ENCODE data around the gene EFCAB8.

Gene EFCAB8

DNA sequence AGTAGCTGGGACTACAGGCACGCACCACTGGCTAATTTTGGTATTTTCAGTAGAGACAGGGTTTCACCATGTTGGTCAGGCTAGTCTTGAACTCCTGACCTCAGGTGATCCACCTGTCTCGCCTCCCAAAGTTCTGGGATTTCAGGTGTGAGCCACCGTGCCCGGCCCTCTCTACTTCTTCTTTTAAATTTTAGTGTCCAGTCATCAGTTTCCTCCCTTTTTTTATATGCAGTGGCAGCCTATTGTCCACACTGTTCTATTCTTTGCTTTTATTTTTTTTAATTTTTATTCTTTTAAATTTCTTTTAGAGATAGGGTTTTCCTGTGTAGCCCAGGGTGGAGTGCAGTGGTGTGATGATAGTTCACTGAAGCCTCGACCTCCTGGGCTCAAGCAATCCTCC lies 12.3 kb downstream of the EFCAB8 start:
- Histone ChIP-seq H2AK5ac (ENCODE audit: low read length, severe bottlenecking) (no peak overlapping the region), H3K18ac (ENCODE audit: low read depth in 1 of 2, low read length in 2 of 2) (no peak overlapping the region), H3K36me3 (ENCODE audit: control insufficient read depth in 1 of 2, insufficient read depth in 2 of 2, low read depth in 1 of 2, low read length in 2 of 2) (no peaks in the 10 kb centered on the region), H3K27me3 (ENCODE audit: control insufficient read depth in 1 of 2, insufficient read depth in 1 of 2, low read length in 2 of 2) (no peaks in the 10 kb centered on the region), H2BK12ac (ENCODE audit: low read length in 2 of 2) (no peak overlapping the region), H3K4me3 (ENCODE audit: insufficient read depth in 1 of 2, low read depth in 1 of 2, low read length in 2 of 2) (no peak overlapping the region), H3K9me3 (ENCODE audit: control insufficient read depth, low read length) (no peaks in the 10 kb centered on the region), H4K91ac (ENCODE audit: low read length) (no peak overlapping the region), H2BK120ac (ENCODE audit: low read depth, low read length) (no peak overlapping the region), H3K4me1 (ENCODE audit: control insufficient read depth, insufficient read depth, low read depth, low read length) (no peaks in the 10 kb centered on the region), H3K9ac (ENCODE audit: low read length) (no peak overlapping the region), H3K4me2 (ENCODE audit: low read length, poor library complexity, severe bottlenecking) (no peak overlapping the region), H3K79me1 (replicated peaks; ENCODE audit: low read length, poor library complexity, severe bottlenecking) (no peaks in the 10 kb centered on the region), H3K4ac (ENCODE audit: low read depth in 1 of 2, low read length in 2 of 2) (no peak overlapping the region), H2BK15ac (ENCODE audit: low read depth, poor library complexity, severe bottlenecking) (no peak overlapping the region), H2AFZ (ENCODE audit: low read depth, low read length) (no peak overlapping the region), H3K23ac (ENCODE audit: low read length in 2 of 2) (no peak overlapping the region), H2BK5ac (ENCODE audit: low read depth, low read length, poor library complexity, severe bottlenecking) (no peak overlapping the region), H3K14ac (ENCODE audit: low read length in 2 of 2) (no peak overlapping the region), H3K27ac (ENCODE audit: low read length, poor library complexity, severe bottlenecking) (no peak overlapping the region), H4K8ac (ENCODE audit: low read length) (no peak overlapping the region)
- 89% methylated on average over 4 of the region's 5 CpGs for WGBS
- no peak for DNase-seq

- no peak overlapping the region for H4K91ac ChIP-seq (ENCODE audit: low read length)
- H3K79me1 ChIP-seq (replicated peaks; ENCODE audit: low read length, poor library complexity, severe bottlenecking), result no peaks in the 10 kb centered on the region
- H3K14ac ChIP-seq (ENCODE audit: low read length in 2 of 2), result no peak overlapping the region
- H2BK12ac ChIP-seq (ENCODE audit: low read length in 2 of 2), result no peak overlapping the region
- H3K36me3 ChIP-seq (ENCODE audit: control insufficient read depth in 1 of 2, insufficient read depth in 2 of 2, low read depth in 1 of 2, low read length in 2 of 2), result no peaks in the 10 kb centered on the region
- H3K4me1 ChIP-seq (ENCODE audit: control insufficient read depth, insufficient read depth, low read depth, low read length), result no peaks in the 10 kb centered on the region
- no peak overlapping the region for H3K4me3 ChIP-seq (ENCODE audit: insufficient read depth in 1 of 2, low read depth in 1 of 2, low read length in 2 of 2)
- H3K18ac ChIP-seq (ENCODE audit: low read depth in 1 of 2, low read length in 2 of 2), result peak overlapping the region in 1 of 2 experiments; percentile 6
- H3K9me3 ChIP-seq (ENCODE audit: control insufficient read depth, low read length), result no peaks in the 10 kb centered on the region
- no peak overlapping the region for H2BK120ac ChIP-seq (ENCODE audit: low read depth, low read length)
- no peak overlapping the region for H3K27ac ChIP-seq (ENCODE audit: low read length, poor library complexity, severe bottlenecking)
- H3K9ac ChIP-seq (ENCODE audit: low read length), result no peak overlapping the region
- no peak overlapping the region for H2AK5ac ChIP-seq (ENCODE audit: low read length, severe bottlenecking)
- no peak overlapping the region for H3K4ac ChIP-seq (ENCODE audit: low read depth in 1 of 2, low read length in 2 of 2)
- 88% methylated on average over 4 of the region's 4 CpGs for WGBS
- no peak overlapping the region for H3K4me2 ChIP-seq (ENCODE audit: low read length, poor library complexity, severe bottlenecking)
- H2BK5ac ChIP-seq (ENCODE audit: low read depth, low read length, poor library complexity, severe bottlenecking), result no peak overlapping the region
- H2AFZ ChIP-seq (ENCODE audit: low read depth, low read length), result no peak overlapping the region
- H2BK15ac ChIP-seq (ENCODE audit: low read depth, poor library complexity, severe bottlenecking), result no peak overlapping the region
- H3K27me3 ChIP-seq (ENCODE audit: control insufficient read depth in 1 of 2, insufficient read depth in 1 of 2, low read length in 2 of 2), result no peaks in the 10 kb centered on the region
- DNase-seq, result no peak
- no peak overlapping the region for H4K8ac ChIP-seq (ENCODE audit: low read length)
- H3K23ac ChIP-seq (ENCODE audit: low read length in 2 of 2), result no peak overlapping the region
Measured at GRCh38 chr20:32871627-32872160, 13.0 kb downstream of the EFCAB8 start.

GRCh38 chr20:32872266-32872665 lies 13.5 kb downstream of the EFCAB8 start:
- H3K36me3 ChIP-seq (ENCODE audit: control insufficient read depth in 1 of 2, insufficient read depth in 2 of 2, low read depth in 1 of 2, low read length in 2 of 2), result no peaks in the 10 kb centered on the region
- WGBS, result 84% methylated on average over 4 of the region's 6 CpGs
- no peak overlapping the region for H3K14ac ChIP-seq (ENCODE audit: low read length in 2 of 2)
- H3K18ac ChIP-seq (ENCODE audit: low read depth in 1 of 2, low read length in 2 of 2), result no peak overlapping the region
- no peaks in the 10 kb centered on the region for H3K9me3 ChIP-seq (ENCODE audit: control insufficient read depth, low read length)
- H3K79me1 ChIP-seq (replicated peaks; ENCODE audit: low read length, poor library complexity, severe bottlenecking), result no peaks in the 10 kb centered on the region
- no peak overlapping the region for H2AFZ ChIP-seq (ENCODE audit: low read depth, low read length)
- H3K4me2 ChIP-seq (ENCODE audit: low read length, poor library complexity, severe bottlenecking), result no peak overlapping the region
- H2AK5ac ChIP-seq (ENCODE audit: low read length, severe bottlenecking), result no peak overlapping the region
- H2BK5ac ChIP-seq (ENCODE audit: low read depth, low read length, poor library complexity, severe bottlenecking), result no peak overlapping the region
- no peak overlapping the region for H4K91ac ChIP-seq (ENCODE audit: low read length)
- no peak overlapping the region for H3K27ac ChIP-seq (ENCODE audit: low read length, poor library complexity, severe bottlenecking)
- no peak for DNase-seq
- H3K23ac ChIP-seq (ENCODE audit: low read length in 2 of 2), result no peak overlapping the region
- no peaks in the 10 kb centered on the region for H3K4me1 ChIP-seq (ENCODE audit: control insufficient read depth, insufficient read depth, low read depth, low read length)
- H2BK120ac ChIP-seq (ENCODE audit: low read depth, low read length), result no peak overlapping the region
- H3K4ac ChIP-seq (ENCODE audit: low read depth in 1 of 2, low read length in 2 of 2), result no peak overlapping the region
- no peak overlapping the region for H3K4me3 ChIP-seq (ENCODE audit: insufficient read depth in 1 of 2, low read depth in 1 of 2, low read length in 2 of 2)
- no peaks in the 10 kb centered on the region for H3K27me3 ChIP-seq (ENCODE audit: control insufficient read depth in 1 of 2, insufficient read depth in 1 of 2, low read length in 2 of 2)
- no peak overlapping the region for H2BK12ac ChIP-seq (ENCODE audit: low read length in 2 of 2)
- peak overlapping the region; percentile 41 for H4K8ac ChIP-seq (ENCODE audit: low read length)
- H3K9ac ChIP-seq (ENCODE audit: low read length), result no peak overlapping the region
- H2BK15ac ChIP-seq (ENCODE audit: low read depth, poor library complexity, severe bottlenecking), result no peak overlapping the region

DNA sequence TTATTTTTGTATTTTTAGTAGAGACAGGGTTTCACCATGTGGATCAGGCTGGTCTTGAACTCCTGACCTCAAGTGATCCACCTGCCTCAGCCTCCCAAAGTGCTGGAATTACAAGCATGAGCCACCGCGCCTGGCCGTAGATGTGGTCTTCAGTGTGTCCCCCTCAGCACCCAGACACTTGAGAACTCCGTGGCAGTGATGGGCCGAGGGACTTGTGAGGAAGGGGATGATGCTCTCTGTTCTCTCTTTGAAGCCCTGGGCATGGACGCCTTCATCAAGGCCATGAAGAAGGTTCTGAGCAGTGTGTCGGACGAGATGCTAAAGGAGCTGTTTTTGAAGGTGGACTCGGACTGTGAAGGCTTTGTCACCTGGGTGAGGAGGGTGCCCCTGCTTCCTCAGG lies 16.9 kb downstream of the EFCAB8 start:
- peaks cover 15% of the 10 kb centered on the region for H3K4me1 ChIP-seq (ENCODE audit: control insufficient read depth, insufficient read depth, low read depth, low read length)
- no peak for DNase-seq
- H3K36me3 ChIP-seq (ENCODE audit: control insufficient read depth in 1 of 2, insufficient read depth in 2 of 2, low read depth in 1 of 2, low read length in 2 of 2), result no peaks in the 10 kb centered on the region
- no peaks in the 10 kb centered on the region for H3K79me1 ChIP-seq (replicated peaks; ENCODE audit: low read length, poor library complexity, severe bottlenecking)
- H2AFZ ChIP-seq (ENCODE audit: low read depth, low read length), result no peak overlapping the region
- H3K4me2 ChIP-seq (ENCODE audit: low read length, poor library complexity, severe bottlenecking), result no peak overlapping the region
- no peak overlapping the region for H2BK120ac ChIP-seq (ENCODE audit: low read depth, low read length)
- no peak overlapping the region for H3K18ac ChIP-seq (ENCODE audit: low read depth in 1 of 2, low read length in 2 of 2)
- no peak overlapping the region for H2BK5ac ChIP-seq (ENCODE audit: low read depth, low read length, poor library complexity, severe bottlenecking)
- no peak overlapping the region for H3K27ac ChIP-seq (ENCODE audit: low read length, poor library complexity, severe bottlenecking)
- H2AK5ac ChIP-seq (ENCODE audit: low read length, severe bottlenecking), result no peak overlapping the region
- no peak overlapping the region for H2BK15ac ChIP-seq (ENCODE audit: low read depth, poor library complexity, severe bottlenecking)
- no peak overlapping the region for H3K9ac ChIP-seq (ENCODE audit: low read length)
- H2BK12ac ChIP-seq (ENCODE audit: low read length in 2 of 2), result no peak overlapping the region
- no peaks in the 10 kb centered on the region for H3K27me3 ChIP-seq (ENCODE audit: control insufficient read depth in 1 of 2, insufficient read depth in 1 of 2, low read length in 2 of 2)
- H3K4me3 ChIP-seq (ENCODE audit: insufficient read depth in 1 of 2, low read depth in 1 of 2, low read length in 2 of 2), result no peak overlapping the region
- H3K4ac ChIP-seq (ENCODE audit: low read depth in 1 of 2, low read length in 2 of 2), result no peak overlapping the region
- H3K23ac ChIP-seq (ENCODE audit: low read length in 2 of 2), result no peak overlapping the region
- H3K14ac ChIP-seq (ENCODE audit: low read length in 2 of 2), result no peak overlapping the region
- WGBS, result 96% methylated on average over 9 of the region's 9 CpGs
- H4K91ac ChIP-seq (ENCODE audit: low read length), result no peak overlapping the region
- no peak overlapping the region for H4K8ac ChIP-seq (ENCODE audit: low read length)
- H3K9me3 ChIP-seq (ENCODE audit: control insufficient read depth, low read length), result no peaks in the 10 kb centered on the region
